GM12892 (cell line): ENCODE measurements around the gene APOL2.

Experiments
- POLR2A ChIP-seq: IDR thresholded peaks from 2 replicates; pipeline ENCODE4 v1.6.1; 2011; ENCODE audit warnings: low read depth, low read length, control low read depth
- POLR2AphosphoS5 ChIP-seq: IDR thresholded peaks from 2 replicates; pipeline ENCODE4 v1.6.1; 2011; ENCODE audit warnings: low read depth, low read length, control low read depth

- TF ChIP-seq POLR2A = no peak
- TF ChIP-seq POLR2AphosphoS5 = no peak
These were observed 18.0 kb upstream of the APOL2 start for GRCh38 chr22:36257308-36257707.
